Upper lobe of left lung (tissue), 4 donors: ENCODE measurements around the gene TEX264.

Source experiments
- CTCF ChIP-seq, 6 experiments: fragments of 450-650 bp in 4 of 6; fragments of 200-600 bp in 2 of 6; sonication (generic) in 2 of 6; IDR thresholded peaks; one replicate each; pipeline ENCODE4 v1.5.1; 2016 to 2019; ENCODE audit warnings: antibody characterized with exemption in 6 of 6
- POLR2A ChIP-seq, 4 donors: fragments of 450-650 bp; IDR thresholded peaks; one replicate each; pipeline ENCODE4 v1.5.1; 2016 to 2017; ENCODE audit warnings: antibody characterized with exemption in 4 of 4, mild to moderate bottlenecking in 2 of 4

DNA sequence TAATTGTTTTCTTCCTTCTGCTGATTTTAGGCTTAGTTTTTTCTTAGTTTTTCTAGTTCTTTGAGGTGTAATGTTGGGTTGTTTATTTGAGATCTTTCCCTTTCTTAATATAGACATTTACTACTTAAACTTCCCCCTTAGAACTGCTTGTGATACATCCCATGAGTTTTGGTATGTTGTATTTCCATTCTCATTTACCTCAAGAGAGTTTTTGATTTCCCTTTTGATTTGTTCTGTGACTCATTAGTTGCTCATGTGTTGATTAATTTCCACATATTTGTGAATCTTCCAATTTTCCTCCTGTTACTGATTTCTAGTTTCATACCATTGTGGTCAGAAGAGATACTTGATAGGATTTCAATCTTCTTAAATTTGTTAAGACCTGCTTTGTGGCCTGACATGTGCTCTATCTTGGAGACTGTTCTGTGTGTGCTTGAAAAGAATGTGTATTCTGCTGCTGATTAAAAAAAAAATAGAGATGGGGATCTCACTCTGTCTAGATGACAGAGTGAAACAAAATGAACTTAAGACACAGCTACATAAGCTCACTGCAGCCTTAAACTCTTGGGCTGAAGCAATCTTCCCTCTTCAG, 58.1 kb downstream of the TEX264 start:
- TF ChIP-seq CTCF (IDR thresholded peaks at IDR 0.05) (no peak), POLR2A (IDR thresholded peaks at IDR 0.05) (no peak)
